SKM-1 treated with dmso at 0.1 percent for 144 hours (cell line): ENCODE results near the gene MGAT4A.

Source experiments
- DNase-seq: peaks from one replicate; lab custom pipeline; 2025; ENCODE audit not compliant: unreplicated experiment; lab: John Stamatoyannopoulos, UW

Gene MGAT4A

DNA sequence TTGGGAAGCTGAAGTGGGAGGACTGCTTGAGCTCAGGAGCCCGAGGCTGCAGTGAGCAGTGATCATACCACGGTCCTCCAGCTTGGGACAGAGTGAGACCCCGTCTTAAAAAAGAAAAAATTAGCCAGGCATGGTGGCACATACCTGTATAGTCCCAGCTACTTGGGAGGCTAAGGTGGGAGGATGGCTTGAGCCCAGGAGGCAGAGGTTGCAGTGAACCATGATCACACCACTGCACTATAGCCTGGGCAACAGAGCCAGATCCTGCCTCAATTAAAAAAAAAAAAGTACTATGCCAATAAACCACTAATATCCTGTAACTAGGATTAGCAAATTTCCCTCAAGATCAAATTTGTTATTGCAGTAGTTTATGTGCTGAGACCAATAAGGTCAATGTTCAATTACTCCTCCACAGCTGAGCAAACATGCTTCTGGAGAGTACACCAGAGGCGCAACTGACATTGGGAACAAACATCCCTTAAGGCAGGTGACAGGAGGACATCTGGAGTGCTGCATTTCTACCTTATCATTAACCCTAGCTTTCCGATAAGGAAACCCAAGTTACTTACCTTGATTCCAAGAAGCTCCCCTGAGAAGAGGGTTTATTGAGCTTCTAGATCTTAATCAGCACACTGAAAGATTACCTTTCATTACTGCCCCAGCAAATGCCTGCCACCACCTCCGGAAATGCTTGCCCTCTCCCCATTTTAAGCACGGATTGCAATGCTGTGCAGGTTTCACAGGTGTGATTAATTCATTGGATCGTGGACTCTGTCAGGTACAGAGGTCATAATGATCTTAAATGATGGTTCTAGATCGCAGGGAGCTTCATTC is 26.2 kb downstream of the MGAT4A start:
- no peak for DNase-seq

DNA sequence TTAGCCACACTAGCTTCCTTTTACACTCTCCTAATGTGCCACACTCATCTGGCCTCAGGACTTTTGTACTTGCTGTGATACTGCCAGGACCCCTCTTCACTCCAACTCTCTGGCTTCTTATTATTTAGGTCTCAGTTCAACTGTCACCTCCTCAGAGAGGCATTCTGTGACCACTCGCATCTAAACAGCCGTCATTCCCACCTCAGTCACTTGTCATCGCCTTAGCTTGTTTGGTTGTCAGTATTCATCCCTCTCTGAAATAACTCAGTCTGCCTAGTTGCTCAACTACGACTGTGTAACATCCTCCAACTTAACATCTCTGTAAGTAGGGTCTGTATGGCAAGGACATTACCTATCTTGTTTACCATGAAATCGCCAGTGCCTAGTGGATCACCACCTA is 27.2 kb downstream of the MGAT4A start:
- DNase-seq = no peak

DNA sequence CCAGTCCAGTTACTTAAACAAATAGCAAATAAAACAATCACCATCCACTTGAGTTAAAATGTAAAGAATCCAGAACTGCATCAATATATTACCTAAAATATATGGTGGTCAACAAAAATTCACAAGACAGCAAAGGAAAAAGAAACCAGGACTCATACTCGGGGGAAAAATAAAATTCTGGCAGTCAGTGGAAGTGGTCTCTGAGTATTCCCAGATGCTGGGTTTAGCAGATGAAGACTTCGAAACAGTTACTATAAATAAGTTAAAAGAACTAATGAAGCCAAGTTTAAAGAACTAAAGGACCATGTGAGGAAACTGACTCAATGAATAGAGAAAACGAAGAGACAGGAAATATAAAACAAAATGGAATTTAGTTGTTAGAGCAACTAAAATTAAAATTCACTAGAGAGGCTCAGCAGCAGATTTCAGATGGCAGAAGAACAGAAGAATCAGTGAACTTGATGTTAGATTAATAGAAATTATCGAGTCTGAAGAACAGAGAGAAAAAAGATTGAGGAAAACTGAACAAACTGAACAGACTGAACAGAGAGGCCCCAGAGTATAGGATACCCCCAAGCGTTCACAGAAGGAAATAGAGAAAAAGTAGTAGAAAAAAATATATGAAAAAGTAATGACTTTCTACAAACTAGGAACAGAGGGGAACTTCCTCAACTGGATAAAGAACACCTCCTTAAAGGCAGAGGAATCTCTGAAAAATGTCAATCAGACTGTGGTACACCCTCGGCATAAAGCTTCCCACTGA is 27.9 kb downstream of the MGAT4A start:
- no peak for DNase-seq

DNA sequence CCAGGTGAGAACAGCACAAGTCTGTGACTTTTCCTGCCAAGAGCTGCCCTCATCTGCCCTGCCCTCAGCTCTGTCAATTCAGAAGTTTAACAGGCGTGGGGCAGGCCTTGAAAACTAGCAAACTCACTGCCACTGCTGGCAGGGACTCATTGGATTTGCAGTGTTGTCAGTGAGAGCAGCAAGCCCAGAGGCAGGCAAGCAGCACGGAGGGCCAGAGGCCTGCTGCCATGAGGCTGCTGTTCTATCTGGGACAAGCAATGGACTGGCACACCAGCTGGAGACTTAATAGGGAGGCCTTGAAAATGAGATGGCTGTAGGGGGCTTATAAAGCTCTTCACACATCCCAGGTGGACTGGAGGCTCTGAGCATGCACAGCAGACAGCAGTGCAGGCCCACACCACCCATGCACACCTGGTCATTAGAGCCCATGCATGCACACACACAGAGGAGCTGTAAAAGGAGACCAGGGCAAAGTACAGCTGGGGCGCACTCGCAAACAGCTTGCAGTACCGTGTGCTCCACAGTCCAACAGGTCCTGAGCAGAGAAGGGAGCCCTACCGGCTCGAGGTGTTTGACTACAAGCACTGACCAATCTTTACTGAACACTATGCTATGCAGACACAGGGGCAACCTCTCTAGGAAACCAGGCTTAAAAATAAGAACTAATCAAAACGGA is 28.7 kb downstream of the MGAT4A start:
- DNase-seq = no peak

DNA sequence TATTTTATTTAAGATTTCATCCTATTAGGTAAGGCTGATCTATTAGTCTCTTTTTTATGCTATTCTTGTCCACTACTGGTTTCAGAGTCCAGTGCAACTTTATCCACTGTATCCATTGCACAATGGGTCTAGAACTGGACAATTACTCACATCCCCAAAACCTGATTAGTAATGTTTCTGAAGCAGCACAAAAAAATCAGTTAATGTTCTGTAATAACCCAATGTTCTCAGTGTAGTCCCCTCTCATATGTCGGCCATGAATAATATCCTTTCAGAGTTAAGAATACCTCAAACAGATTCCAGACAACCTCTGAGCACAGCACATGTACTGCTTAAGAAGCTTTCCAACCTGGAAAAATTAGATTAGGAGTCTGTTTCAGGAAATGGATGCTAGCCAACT is 29.7 kb downstream of the MGAT4A start:
- DNase-seq = no peak

DNA sequence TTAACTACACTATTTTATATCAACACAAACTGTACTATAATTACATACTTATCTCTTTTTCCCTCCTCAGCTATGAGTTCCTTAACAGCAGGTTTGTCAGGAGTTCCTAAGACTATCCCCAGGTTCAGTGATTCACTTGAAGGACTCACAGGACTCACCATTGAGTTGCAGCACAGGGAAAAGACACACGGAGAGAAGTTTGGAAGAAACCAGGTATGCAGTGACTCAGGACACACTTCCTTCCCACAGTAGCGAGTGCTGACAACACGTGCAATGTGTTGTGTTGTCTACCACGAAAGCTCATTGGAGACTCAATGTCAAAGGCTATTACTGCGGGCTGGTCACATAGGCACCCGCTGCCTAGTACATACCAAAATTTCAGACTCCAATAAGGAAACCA is 32.0 kb downstream of the MGAT4A start:
- no peak for DNase-seq

DNA sequence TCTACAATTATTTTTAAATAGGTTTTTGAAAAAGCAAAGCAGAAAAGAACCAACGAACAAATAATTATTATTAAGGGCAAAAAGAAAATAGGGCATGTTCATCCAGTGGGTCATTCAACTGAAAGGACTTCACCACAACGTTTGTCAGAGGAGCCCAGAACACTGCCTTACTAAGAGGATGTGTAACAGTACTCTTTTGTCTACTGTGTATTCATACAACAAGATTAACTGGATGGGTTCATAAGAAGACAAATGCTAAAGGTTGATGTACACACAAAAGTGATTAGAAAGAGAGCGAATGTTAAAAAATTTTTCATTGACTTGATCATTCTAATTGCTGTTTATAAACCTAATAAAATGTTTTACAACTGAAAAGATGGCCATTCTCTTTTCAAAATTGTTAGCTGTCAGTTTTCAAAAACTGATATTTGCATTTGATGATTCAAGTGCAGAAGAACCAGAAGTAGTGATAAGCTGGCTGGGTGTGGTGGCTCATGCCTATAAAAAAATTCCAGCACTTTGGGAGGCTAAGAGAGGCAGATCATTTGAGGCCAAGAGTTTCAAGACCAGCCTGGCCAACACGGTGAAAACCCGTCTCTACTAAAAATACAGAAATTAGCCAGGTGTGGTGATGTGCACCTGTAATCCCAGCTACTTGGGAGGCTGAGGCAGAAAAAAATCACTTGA is 33.1 kb downstream of the MGAT4A start:
- no peak for DNase-seq

DNA sequence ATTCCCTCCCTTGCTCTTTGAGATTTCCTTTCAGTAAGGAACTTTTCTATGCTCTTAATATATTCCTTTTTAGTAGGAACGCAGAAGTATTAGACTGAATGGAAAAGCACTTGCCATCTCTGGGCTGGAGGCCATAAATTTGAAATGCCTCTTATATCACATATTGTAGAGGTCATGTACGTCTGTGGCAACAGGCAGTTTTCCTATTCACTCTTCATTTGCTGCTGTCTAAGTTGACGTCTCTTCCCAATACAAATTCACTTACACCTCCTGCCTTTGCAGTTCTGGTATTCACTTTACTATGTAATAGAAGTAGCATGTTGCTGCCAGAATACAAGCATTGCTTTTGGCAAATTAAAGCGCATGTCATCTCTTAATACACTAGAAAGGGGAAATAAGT is 34.7 kb downstream of the MGAT4A start:
- DNase-seq = no peak

DNA sequence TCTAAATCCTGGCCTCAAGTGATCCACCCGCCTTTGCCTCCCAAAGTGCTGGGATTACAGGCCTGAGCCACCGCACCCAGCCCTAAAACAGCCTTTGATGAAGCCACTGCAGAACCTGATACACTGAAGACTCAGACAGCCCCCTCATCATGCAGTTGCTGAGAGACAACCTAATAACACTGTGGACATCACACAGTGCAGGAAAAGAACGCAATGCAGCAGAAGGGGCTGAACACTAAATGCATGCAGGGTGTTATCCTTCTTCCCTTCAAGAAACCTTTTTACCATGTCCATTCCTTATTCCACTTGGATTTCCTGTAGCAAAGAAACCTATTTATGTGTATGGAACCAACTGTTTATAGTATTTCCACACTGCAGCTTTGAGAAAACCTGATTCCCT is 35.7 kb downstream of the MGAT4A start:
- no peak for DNase-seq

DNA sequence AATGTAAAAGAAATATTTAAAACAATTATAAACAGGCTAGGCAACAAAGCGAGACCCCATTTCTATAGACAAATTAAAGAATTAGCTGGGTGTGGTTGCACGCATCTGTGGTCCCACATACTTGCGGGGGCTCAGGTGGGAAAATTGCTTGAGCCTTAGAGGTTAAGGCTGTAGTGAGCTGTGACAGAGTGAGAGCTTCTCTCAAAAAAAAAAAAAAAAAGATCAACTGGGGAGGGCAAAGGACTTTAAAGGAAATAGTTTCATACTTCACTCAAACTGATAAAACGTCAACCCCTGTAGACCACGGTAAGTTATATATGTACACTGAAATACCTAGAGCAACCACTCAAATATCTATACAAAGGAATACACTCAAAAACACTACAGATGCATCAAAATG is 37.5 kb downstream of the MGAT4A start:
- no peak for DNase-seq

DNA sequence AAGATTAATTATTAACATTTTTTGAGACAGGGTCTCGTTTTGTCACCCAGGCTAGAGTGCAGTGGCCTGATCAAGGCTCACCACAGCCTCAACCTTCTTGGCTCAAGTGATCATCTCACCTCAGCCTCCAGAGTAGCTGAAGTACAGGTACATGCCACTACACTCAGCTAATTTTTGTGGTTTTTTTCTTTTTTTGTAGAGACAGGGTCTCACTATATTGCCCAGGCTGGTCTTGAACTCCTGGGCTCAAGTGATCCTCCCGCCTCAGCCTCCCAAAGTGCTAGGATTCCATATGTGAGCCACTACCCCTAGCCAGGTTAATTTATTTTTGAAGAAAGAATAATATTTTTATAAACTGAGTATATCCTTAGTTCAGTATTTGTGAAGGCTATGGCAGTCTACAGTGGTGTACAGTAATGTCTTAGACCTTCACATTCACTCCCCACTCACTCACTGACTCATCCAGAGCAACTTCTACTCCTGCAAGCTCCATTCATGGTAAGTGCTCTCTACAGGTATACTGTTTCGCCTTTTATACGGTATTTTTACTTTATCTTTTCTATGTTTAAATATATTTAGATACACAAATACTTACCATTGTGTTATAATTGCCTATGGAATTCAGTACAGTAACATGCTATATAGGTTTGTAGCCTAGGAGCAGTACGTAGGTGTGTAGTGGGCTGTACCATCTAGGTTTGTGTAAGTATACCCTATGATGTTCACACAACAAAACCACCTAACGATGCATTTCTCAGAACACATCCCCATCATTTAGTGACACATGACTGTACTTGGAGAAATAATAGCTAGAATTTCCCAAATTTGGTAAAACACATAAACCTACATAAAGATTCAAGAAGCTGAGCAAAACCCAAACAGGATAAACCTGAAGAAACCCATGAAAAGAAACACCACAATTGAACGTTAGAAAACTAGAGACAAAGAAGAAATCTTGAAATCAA is 38.6 kb downstream of the MGAT4A start:
- DNase-seq = no peak

DNA sequence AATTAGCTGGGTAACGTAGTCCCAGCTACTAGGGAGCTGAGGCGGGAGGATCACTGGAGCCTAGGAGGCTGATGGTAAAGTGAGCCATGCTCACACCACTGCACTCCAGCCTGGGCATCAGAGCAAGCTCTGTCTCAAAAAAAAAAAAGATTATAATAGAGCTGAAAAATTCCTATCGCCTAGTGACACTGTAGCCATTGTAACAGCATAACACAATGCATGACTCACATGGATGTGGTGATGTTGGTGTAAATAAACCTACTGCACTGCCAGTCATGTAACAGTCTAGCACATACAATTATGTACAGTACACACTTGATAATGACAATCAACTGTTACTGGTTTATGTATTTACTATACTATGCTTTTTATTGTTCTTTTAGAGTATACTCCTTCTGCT is 39.6 kb downstream of the MGAT4A start:
- DNase-seq = no peak

DNA sequence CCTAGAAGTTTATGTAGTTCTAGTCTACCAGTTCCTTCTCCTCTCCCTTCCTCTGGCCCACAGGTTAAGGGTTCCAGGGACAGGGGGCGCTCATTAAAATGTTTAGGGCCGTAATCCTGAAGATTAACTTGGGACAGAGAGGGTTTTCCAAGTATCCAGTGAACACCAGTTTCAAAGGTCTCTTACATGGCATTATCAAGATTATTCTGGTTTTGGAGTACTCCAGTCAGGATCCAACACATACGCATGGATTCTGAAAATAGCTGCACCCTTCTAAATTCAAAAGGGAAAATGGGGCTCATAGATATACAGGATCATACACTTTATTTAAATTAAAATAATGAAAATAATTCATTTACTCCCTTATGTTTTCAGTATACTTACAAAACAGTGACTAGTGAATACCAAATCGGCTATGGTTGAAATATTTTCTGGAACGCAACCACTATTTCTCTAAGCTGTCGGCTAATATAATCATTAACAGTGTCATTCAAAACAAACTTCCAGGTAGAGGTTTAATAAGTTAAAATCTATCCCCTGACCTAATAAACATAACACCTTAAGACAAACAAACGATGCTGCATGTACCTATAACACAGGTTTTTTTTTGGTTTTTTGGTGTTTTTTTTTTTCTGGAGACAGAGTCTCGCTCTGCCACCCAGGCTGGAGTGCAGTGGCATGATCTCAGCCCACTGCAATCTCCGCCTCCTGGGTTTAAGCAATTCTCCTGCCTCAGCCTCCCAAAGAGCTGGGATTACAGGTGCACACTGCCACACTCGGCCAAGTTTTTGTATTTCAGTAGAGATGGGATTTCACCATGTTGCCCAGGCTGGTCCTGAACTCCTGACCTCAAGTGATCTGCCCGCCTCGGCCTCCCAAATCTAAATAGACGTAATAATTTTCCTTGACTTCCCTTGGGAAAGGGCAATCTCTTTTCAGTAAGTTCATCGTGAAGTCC is 44.7 kb downstream of the MGAT4A start:
- DNase-seq = no peak

DNA sequence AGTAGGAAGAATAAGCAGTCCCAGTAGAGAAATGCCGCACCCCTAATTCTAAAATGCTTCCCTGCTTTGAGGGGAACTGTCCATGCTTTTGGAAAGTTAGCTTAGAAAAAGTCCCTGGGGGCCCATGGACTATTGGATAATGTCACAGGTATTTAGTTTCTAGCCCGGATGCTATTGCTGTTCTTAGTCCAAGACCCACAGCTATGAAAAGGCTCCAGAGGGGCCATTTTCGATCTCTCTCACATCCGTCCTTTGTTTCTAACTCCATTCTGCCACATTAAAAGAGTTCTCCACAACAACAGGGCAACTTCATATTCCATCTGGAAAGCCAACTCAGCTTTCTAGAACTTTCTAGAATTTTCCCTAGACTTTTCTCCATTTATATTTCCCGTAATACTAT is 47.2 kb downstream of the MGAT4A start:
- no peak for DNase-seq

DNA sequence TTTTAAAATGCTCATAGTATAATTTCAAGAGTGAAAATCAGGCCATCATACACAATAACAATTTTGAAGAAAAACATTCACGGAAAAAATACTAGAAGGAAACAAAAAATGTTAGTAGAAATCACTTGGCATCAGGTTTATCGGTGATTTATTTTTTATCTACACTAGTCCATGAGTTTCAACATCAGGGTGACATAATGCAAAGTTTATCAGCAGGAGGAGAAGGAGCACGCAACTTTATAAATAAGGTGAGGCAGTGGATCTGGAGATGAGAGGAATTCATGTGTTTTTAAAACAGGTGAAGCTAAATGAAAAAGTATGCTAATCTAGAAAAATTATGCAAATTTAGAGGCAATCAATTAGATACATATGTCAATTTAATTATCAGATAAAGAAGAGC is 54.2 kb downstream of the MGAT4A start:
- no peak for DNase-seq

DNA sequence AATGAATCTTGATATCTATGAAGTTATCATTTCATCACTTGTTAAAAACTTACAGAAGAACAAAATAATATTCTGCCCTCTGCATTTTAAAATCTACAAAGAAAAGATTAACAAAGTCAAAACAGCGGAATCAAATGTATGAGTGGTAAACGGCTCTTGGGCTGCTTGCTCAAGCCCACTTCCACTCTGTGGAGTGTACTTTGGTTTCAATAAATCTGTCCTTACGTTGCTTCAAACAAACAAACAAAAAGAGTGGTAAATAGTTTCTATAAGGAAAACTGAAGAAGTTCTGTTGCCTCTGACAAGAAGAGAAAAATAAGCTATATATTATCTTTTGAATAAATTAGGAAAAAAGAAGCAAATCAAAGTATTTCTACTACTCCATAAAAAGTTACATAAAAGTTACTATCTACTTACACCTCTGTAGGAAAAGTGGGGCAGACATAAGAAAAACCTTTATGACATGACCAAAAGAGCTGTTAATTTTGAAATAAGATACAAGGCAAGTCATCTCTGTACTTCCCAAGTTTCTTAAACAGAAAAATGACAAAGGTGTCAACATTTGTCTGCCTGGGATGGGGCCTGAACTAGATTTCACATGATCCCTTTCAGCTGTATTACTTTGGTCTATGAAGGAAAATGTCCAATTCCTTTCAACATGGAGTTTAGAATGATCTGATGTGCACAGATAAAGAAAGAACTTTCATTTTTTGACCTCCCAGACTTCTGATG is 56.5 kb downstream of the MGAT4A start:
- DNase-seq = no peak

DNA sequence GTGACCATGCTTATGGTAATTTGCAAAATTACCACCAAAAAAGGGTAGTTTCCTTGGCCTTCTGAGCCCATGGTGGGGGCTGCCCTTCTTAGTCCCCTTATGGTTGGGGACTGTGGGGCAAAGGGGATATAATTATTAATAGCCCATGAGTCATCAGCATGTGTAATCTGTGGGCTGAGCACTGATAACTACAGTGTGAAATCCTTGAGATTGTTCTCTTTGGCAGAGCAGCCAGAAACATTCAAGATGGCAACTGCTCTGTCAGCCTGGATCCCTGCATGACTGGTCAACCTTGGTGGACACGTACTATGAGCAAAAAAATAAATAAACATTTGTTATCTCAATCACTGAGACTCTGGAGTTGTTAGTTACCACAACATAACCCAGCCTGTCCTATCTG is 61.3 kb downstream of the MGAT4A start:
- DNase-seq = no peak

DNA sequence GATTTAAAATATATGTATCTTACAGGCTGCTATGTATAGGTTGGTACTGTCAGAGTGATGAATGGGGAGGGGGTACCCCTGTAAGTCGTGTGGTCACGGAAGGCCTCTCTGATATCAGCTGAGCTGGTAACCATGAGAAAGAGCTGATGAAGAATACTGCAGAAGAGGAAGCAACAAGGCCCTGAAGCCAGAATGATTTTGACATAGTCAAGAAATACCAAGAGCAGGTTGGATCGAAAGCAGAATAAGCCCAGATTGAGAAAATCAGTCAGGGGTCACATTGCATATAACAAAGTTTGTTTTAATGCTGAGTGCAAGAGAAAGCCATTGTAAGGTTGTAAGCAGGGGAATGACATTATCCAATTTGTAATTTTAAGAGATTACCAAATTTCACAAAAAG is 65.3 kb downstream of the MGAT4A start:
- no peak for DNase-seq
